Measurements from ENCODE around the gene TARBP1. TPM values are rescaled to one million over a fixed set of nuclear protein-coding genes. Genes with fewer than 3 reads are reported as not detected.

TARBP1 gene
- total and polyA plus RNA-seq, 2 of the 8 experiments (the other 6 are each of a cell fraction or from before 2014, with no cell fraction given): 21.9 to 32.3 TPM

GRCh38 chr1:234488054-234489006 lies 9.4 kb upstream of the TARBP1 start:
- Histone ChIP-seq H3K36me3 (ENCODE audit: control insufficient read depth in 2 of 4, insufficient read depth in 4 of 4, low read length in 3 of 4) (no peaks in the 10 kb centered on the region), H2BK120ac (replicated peaks; ENCODE audit: low read depth, low read length) (no peak overlapping the region), H4K8ac (ENCODE audit: extremely low read depth, insufficient read depth, low read length) (no peak overlapping the region), H3K9me3 (ENCODE audit: insufficient read depth in 2 of 2, low read depth in 1 of 2, low read length in 1 of 2) (no peaks in the 10 kb centered on the region), H3K9ac (replicated peaks in 1 of 4; ENCODE audit: extremely low read depth in 1 of 4, low read depth in 3 of 4, low read length in 3 of 4) (no peak overlapping the region), H3K18ac (ENCODE audit: extremely low read depth, low read length) (no peak overlapping the region), H3K14ac (ENCODE audit: insufficient read length) (no peak overlapping the region), H3K4me3 (ENCODE audit: extremely low read depth in 1 of 4, insufficient read depth in 2 of 4, low read depth in 3 of 4, low read length in 4 of 4) (no peak overlapping the region), H3K4me2 (ENCODE audit: insufficient read depth in 1 of 2, low read depth in 2 of 2, low read length in 2 of 2) (no peak overlapping the region), H3K23ac (ENCODE audit: insufficient read length) (no peak overlapping the region), H2BK5ac (ENCODE audit: low read depth, low read length) (no peak overlapping the region), H4K20me1 (replicated peaks in 1 of 2; ENCODE audit: control insufficient read depth in 1 of 2, insufficient read depth in 2 of 2, low read length in 2 of 2) (no peaks in the 10 kb centered on the region), H2AK5ac (ENCODE audit: low read depth, low read length) (no peak overlapping the region), H3K27ac (ENCODE audit: low read depth, low read length) (no peak overlapping the region), H2BK20ac (ENCODE audit: low read length) (no peak overlapping the region), H2AFZ (ENCODE audit: low read length) (no peak overlapping the region), H4K5ac (ENCODE audit: insufficient read length, low read depth, low read length) (no peak overlapping the region), H3K27me3 (replicated peaks in 1 of 4; ENCODE audit: control insufficient read depth in 3 of 4, extremely low read depth in 1 of 4, insufficient read depth in 3 of 4, low read length in 3 of 4) (peaks cover 0 to 5% (median 4%) of the 10 kb centered on the region in 4 experiments; a peak in 5 of 7 replicates), H3K4ac (replicated peaks; ENCODE audit: insufficient read length, low read depth, low read length) (no peak overlapping the region), H2BK12ac (ENCODE audit: low read depth, low read length) (no peak overlapping the region), H4K91ac (replicated peaks; ENCODE audit: insufficient read length, low read length) (no peak overlapping the region), H3K79me2 (ENCODE audit: control insufficient read depth in 1 of 2, insufficient read depth in 2 of 2, low read length in 2 of 2) (no peaks in the 10 kb centered on the region), H3K56ac (replicated peaks; ENCODE audit: insufficient read length, low read depth, low read length) (no peak overlapping the region), H3K4me1 (replicated peaks in 1 of 4; ENCODE audit: control insufficient read depth in 3 of 4, insufficient read depth in 4 of 4, low read length in 3 of 4) (peaks cover 0 to 6% (median 3%) of the 10 kb centered on the region in 4 experiments; a peak in 3 of 7 replicates), H2BK15ac (ENCODE audit: low read length) (no peak overlapping the region), H3K79me1 (ENCODE audit: low read depth, low read length) (no peaks in the 10 kb centered on the region), H3K23me2 (ENCODE audit: low read depth, low read length) (no peaks in the 10 kb centered on the region)
- DNase-seq (ENCODE audit: low read depth in 1 of 2, low spot score in 2 of 2) (no peak), FAIRE-seq (no peak)
- CTCF ChIA-PET (ENCODE audit: partially characterized antibody): interaction anchor here (0.5 to 2.0 kb wide), 8 partner anchors 8 to 605 kb away, joined by 3 to 9 read pairs (median 4); no protein-coding TSS in a partner anchor
- POLR2A ChIA-PET (ENCODE audit: partially characterized antibody): interaction anchor here (0.8 to 1.1 kb wide), 2 partner anchors 15 to 26 kb away, joined by 3 to 5 read pairs; no protein-coding TSS in a partner anchor
- TF ChIP-seq CBX8 (IDR thresholded peaks at IDR 0.05; ENCODE audit: borderline replicate concordance, low read depth, low read length): no peak
- 84% methylated on average over 9 of the region's 9 CpGs; no CpG with 5 or more reads in 1 of the 2 experiments for WGBS, 2 experiments (ENCODE audit: extremely low coverage in 1 of 2, insufficient coverage in 1 of 2, insufficient read length in 1 of 2, insufficient replicate concordance in 2 of 2, low coverage in 1 of 2, low lambda C conversion rate in 2 of 2, missing lambda C conversion rate in 1 of 2)
